ENCODE results near the gene IRF2.
"Not testable (repeated sequence)": the region's sequence is repeated elsewhere in the genome, so short reads cannot be mapped to it uniquely, and the experiment has no call there.

The IRF2 gene

DNA sequence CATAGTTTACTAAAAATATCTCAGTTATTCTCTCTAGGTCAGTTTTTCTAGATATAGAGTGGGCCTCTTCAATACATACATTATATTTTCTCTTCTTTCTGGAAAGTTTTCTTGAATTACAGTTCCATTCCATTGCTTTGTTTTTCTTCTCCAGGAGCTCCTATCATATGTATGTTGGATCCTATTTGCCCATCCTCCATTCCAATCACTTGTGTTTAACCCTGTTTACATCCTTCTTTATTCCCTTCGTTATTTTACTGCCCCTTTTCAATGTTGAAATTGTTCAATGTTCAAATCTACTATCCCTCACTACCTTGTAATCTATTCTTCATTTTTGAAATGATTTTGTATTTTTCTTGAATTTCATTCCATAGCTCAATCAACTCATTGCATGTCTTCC lies 97.4 kb downstream of the IRF2 start:
- Histone ChIP-seq H3K27ac (no peak overlapping the region), H3K9me3 (no peaks in the 10 kb centered on the region), H3K27me3 (no peaks in the 10 kb centered on the region), H3K4me3 (ENCODE audit: low read depth in 1 of 2, low read length in 1 of 2) (no peak overlapping the region), H3K4me1 (ENCODE audit: control insufficient read depth in 1 of 2, insufficient read depth in 1 of 2, low read depth in 1 of 2, low read length in 1 of 2) (peaks cover 2 to 3% of the 10 kb centered on the region in 2 experiments), H3K36me3 (no peaks in the 10 kb centered on the region)
- TF ChIP-seq, protein P1, sequence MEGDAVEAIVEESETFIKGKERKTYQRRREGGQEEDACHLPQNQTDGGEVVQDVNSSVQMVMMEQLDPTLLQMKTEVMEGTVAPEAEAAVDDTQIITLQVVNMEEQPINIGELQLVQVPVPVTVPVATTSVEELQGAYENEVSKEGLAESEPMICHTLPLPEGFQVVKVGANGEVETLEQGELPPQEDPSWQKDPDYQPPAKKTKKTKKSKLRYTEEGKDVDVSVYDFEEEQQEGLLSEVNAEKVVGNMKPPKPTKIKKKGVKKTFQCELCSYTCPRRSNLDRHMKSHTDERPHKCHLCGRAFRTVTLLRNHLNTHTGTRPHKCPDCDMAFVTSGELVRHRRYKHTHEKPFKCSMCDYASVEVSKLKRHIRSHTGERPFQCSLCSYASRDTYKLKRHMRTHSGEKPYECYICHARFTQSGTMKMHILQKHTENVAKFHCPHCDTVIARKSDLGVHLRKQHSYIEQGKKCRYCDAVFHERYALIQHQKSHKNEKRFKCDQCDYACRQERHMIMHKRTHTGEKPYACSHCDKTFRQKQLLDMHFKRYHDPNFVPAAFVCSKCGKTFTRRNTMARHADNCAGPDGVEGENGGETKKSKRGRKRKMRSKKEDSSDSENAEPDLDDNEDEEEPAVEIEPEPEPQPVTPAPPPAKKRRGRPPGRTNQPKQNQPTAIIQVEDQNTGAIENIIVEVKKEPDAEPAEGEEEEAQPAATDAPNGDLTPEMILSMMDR (IDR thresholded peaks at IDR 0.05), result no peak

GRCh38 chr4:184376126-184376838 lies 98.1 kb downstream of the IRF2 start:
- TF ChIP-seq, protein P1 (IDR thresholded peaks at IDR 0.05), result no peak
- no peaks in the 10 kb centered on the region for H3K9me3 ChIP-seq
- no peaks in the 10 kb centered on the region for H3K27me3 ChIP-seq
- H3K36me3 ChIP-seq, result no peaks in the 10 kb centered on the region
- H3K4me1 ChIP-seq (ENCODE audit: control insufficient read depth in 1 of 2, insufficient read depth in 1 of 2, low read depth in 1 of 2, low read length in 1 of 2), result no peaks in the 10 kb centered on the region
- H3K27ac ChIP-seq, result peak overlapping the region; percentile 4
- H3K4me3 ChIP-seq (ENCODE audit: low read depth in 1 of 2, low read length in 1 of 2), result no peak overlapping the region

GRCh38 chr4:184375623-184376022 lies 98.7 kb downstream of the IRF2 start:
- not testable (repeated sequence) for H3K36me3 ChIP-seq; H3K27me3 ChIP-seq; H3K4me3 ChIP-seq (ENCODE audit: low read depth in 1 of 2, low read length in 1 of 2); H3K9me3 ChIP-seq; H3K4me1 ChIP-seq (ENCODE audit: control insufficient read depth in 1 of 2, insufficient read depth in 1 of 2, low read depth in 1 of 2, low read length in 1 of 2)
- H3K27ac ChIP-seq, result peak overlapping the region; percentile 4

DNA sequence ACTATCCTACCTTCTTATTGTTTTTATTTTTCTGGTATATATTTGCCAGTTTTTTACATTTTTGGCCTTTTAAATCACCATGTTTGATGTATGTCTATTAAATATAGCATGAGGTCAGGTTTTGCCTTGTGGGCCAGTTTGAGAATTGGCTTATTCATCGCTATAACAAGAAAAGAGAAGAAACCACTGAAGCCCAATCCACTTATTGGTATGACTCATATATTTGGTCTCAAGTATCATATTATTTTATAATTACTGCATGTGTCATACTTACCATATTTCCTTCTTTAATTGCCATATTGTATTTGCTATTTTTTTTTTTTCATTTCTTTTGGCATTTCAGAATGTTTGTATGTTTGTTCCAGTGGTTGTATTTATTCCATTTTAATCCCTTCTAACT lies 99.3 kb downstream of the IRF2 start:
- no peaks in the 10 kb centered on the region for H3K9me3 ChIP-seq
- H3K27ac ChIP-seq, result no peak overlapping the region
- H3K36me3 ChIP-seq, result no peaks in the 10 kb centered on the region
- H3K4me1 ChIP-seq (ENCODE audit: control insufficient read depth in 1 of 2, insufficient read depth in 1 of 2, low read depth in 1 of 2, low read length in 1 of 2), result no peaks in the 10 kb centered on the region
- H3K4me3 ChIP-seq (ENCODE audit: low read depth in 1 of 2, low read length in 1 of 2), result no peak overlapping the region
- TF ChIP-seq, protein P1 (IDR thresholded peaks at IDR 0.05), result no peak
- H3K27me3 ChIP-seq, result no peaks in the 10 kb centered on the region

DNA sequence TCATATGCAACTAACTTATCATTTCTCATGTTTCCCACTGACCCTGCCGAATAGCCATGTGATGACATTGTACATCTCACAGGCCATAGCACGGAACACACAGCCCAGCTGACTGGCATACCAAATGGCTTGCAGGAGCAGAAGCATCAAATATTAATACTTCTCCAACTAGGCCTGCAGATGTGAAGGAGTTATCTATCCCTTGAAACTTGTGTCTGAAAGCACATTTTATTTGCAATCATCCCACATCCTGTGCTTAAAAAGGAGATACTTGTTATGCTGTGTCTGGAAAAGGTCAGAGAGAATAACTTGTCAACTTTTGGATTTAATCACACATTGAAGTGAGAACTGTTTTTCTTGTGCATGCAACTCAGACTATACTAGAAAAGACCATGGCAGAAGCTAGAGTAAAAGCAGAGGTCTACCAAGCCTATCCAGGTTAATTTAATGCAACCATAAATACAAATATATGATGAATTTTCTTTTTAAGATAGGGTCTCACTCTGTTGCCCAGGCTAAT lies 100.4 kb downstream of the IRF2 start:
- Histone ChIP-seq H3K36me3 (no peaks in the 10 kb centered on the region), H3K4me3 (ENCODE audit: low read depth in 1 of 2, low read length in 1 of 2) (no peak overlapping the region), H3K27me3 (no peaks in the 10 kb centered on the region), H3K27ac (peak overlapping the region; percentile 29), H3K9me3 (no peaks in the 10 kb centered on the region), H3K4me1 (ENCODE audit: control insufficient read depth in 1 of 2, insufficient read depth in 1 of 2, low read depth in 1 of 2, low read length in 1 of 2) (no peaks in the 10 kb centered on the region)
- TF ChIP-seq, protein P1 (IDR thresholded peaks at IDR 0.05), result no peak

DNA sequence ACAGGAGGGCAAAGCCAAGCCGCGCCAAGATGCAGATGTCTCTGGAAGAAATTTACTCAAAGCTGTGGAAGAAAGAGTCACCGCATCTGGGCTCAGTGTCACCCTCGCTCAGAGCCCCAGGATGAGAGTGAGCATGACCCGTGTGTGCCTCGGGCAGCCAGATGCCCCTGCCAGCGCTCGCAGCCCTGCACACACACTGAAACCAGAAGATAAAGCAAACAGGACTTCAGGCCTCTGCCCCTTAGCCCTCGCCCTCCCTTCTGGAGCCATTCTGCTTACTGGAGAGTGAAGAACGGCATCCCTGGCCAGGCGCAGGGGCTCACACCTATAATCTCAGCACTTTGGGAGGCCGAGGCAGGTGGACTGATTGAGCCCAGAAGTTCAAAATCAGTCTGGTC lies 103.0 kb downstream of the IRF2 start:
- Histone ChIP-seq H3K9me3 (no peaks in the 10 kb centered on the region), H3K27ac (peak overlapping the region; percentile 17), H3K36me3 (no peaks in the 10 kb centered on the region), H3K4me1 (ENCODE audit: control insufficient read depth in 1 of 2, insufficient read depth in 1 of 2, low read depth in 1 of 2, low read length in 1 of 2) (no peaks in the 10 kb centered on the region), H3K27me3 (no peaks in the 10 kb centered on the region), H3K4me3 (ENCODE audit: low read depth in 1 of 2, low read length in 1 of 2) (no peak overlapping the region)
- TF ChIP-seq, protein P1 (IDR thresholded peaks at IDR 0.05), result no peak

Measured in neutrophil (primary cell).